ENCODE data around the gene ANXA6. TPM values are rescaled to one million over a fixed set of nuclear protein-coding genes. Genes with fewer than 3 reads are reported as not detected.

Gene ANXA6
- total and polyA plus RNA-seq, 10 of the 15 experiments (the other 5 are each of a cell fraction or from before 2014, with no cell fraction given), result 44.0 to 571 (median 465) TPM

DNA sequence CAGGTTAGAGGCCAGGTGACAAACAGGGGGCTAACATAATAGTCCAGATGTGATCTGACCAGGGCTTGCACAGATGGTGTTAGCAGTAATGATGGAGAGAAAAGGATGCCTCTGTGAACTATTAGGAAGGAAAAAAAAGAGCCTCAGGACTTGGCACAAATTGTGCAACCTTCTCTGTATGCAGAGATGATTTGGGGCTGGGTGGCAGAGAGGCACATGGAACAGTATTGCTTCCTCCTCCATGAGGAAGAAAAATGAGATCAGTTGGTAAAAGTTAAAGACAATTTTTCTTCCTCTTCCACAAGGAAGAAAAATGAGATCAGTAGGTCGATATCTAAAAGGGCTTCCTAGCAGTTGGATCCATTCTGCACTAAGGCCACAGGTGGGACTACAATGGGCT, 13.9 kb upstream of the ANXA6 start:
- ATAC-seq (no peak), DNase-seq (ENCODE audit: low read depth, low spot score) (no peak), FAIRE-seq (no peak)
- SMC1A ChIA-PET (ENCODE audit: uncharacterized antibody, unreplicated experiment), result interaction anchor here (0.6 to 35.3 kb wide), 5 partner anchors 20 to 352 kb away, joined by 3 to 1132 read pairs (median 4); no protein-coding TSS in a partner anchor
- intact Hi-C loops (cut with micrococcal nuclease; ENCODE audit: unreplicated experiment) (no loop called here), in situ Hi-C loops (cut with MboI) (no loop called here)
- no peaks in the 10 kb centered on the region for H3K36me3 ChIP-seq (ENCODE audit: control insufficient read depth in 2 of 2, insufficient read depth in 2 of 2, low read length in 1 of 2)
- H3K79me2 ChIP-seq (ENCODE audit: control insufficient read depth, insufficient read depth, low read length), result no peaks in the 10 kb centered on the region
- no peak overlapping the region for H3K9ac ChIP-seq (ENCODE audit: control insufficient read depth, insufficient read depth, low read length)
- H3K4me3 ChIP-seq, result no peak overlapping the region
- CTCF ChIA-PET, result interaction anchor here (1.1 to 40.1 kb wide), 5 partner anchors 38 to 120 kb away, joined by 4 to 1107 read pairs (median 181); no protein-coding TSS in a partner anchor
- H4K20me1 ChIP-seq (ENCODE audit: control insufficient read depth, insufficient read depth), result no peaks in the 10 kb centered on the region
- no TSS peak for BruUV-seq (replicated peaks)
- H3K27me3 ChIP-seq (replicated peaks in 1 of 2; ENCODE audit: control insufficient read depth in 2 of 2, insufficient read depth in 2 of 2, low read length in 1 of 2), result no peaks in the 10 kb centered on the region
- H2AFZ ChIP-seq (ENCODE audit: control insufficient read depth, low read depth, low read length), result no peak overlapping the region
- H3K4me1 ChIP-seq (ENCODE audit: control insufficient read depth, insufficient read depth, low read length), result no peaks in the 10 kb centered on the region
- H3K27ac ChIP-seq (ENCODE audit: control insufficient read depth, insufficient read depth), result no peak overlapping the region
- WGBS (ENCODE audit: insufficient coverage, insufficient replicate concordance, low lambda C conversion rate, missing lambda C conversion rate), result 88% methylated on average over 1 of the region's 1 CpG
- H3K9me3 ChIP-seq (replicated peaks; ENCODE audit: control insufficient read depth, insufficient read depth, low read length), result no peaks in the 10 kb centered on the region
- no peak overlapping the region for H3K4me2 ChIP-seq (ENCODE audit: control insufficient read depth, insufficient read depth)
- POLR2A ChIA-PET, result interaction anchor here (1.1 kb wide), 2 partner anchors 109 to 113 kb away, joined by 3 to 5 read pairs; no protein-coding TSS in a partner anchor
- RAD21 ChIA-PET (ENCODE audit: unreplicated experiment), result interaction anchor here (1.3 kb wide), 1 partner anchor 81 kb away, joined by 3 read pairs; the partner anchor contains the start of gene GM2A
- TF ChIP-seq RAD21 (IDR thresholded peaks at IDR 0.05; ENCODE audit: insufficient read depth, low read depth, low read length) (no peak), CREM (IDR thresholded peaks at IDR 0.05; ENCODE audit: low read depth) (no peak), TBL1XR1 (IDR thresholded peaks at IDR 0.05; ENCODE audit: low read depth, low read length) (no peak), GATAD2B (conservative IDR thresholded peaks at IDR 0.05; ENCODE audit: low read depth) (no peak), ZNF24 (IDR thresholded peaks at IDR 0.05) (no peak), NR2C1 (IDR thresholded peaks at IDR 0.05) (no peak), ETV6 (conservative IDR thresholded peaks at IDR 0.05 in 1 of 2, IDR thresholded peaks at IDR 0.05 in 1 of 2; ENCODE audit: borderline replicate concordance in 1 of 2, low read depth in 1 of 2) (no peak)
- TF ChIP-seq, protein P1, sequence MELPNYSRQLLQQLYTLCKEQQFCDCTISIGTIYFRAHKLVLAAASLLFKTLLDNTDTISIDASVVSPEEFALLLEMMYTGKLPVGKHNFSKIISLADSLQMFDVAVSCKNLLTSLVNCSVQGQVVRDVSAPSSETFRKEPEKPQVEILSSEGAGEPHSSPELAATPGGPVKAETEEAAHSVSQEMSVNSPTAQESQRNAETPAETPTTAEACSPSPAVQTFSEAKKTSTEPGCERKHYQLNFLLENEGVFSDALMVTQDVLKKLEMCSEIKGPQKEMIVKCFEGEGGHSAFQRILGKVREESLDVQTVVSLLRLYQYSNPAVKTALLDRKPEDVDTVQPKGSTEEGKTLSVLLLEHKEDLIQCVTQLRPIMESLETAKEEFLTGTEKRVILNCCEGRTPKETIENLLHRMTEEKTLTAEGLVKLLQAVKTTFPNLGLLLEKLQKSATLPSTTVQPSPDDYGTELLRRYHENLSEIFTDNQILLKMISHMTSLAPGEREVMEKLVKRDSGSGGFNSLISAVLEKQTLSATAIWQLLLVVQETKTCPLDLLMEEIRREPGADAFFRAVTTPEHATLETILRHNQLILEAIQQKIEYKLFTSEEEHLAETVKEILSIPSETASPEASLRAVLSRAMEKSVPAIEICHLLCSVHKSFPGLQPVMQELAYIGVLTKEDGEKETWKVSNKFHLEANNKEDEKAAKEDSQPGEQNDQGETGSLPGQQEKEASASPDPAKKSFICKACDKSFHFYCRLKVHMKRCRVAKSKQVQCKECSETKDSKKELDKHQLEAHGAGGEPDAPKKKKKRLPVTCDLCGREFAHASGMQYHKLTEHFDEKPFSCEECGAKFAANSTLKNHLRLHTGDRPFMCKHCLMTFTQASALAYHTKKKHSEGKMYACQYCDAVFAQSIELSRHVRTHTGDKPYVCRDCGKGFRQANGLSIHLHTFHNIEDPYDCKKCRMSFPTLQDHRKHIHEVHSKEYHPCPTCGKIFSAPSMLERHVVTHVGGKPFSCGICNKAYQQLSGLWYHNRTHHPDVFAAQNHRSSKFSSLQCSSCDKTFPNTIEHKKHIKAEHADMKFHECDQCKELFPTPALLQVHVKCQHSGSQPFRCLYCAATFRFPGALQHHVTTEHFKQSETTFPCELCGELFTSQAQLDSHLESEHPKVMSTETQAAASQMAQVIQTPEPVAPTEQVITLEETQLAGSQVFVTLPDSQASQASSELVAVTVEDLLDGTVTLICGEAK (IDR thresholded peaks at IDR 0.05; ENCODE audit: borderline replicate concordance), result no peak
- TF ChIP-seq, protein P2, sequence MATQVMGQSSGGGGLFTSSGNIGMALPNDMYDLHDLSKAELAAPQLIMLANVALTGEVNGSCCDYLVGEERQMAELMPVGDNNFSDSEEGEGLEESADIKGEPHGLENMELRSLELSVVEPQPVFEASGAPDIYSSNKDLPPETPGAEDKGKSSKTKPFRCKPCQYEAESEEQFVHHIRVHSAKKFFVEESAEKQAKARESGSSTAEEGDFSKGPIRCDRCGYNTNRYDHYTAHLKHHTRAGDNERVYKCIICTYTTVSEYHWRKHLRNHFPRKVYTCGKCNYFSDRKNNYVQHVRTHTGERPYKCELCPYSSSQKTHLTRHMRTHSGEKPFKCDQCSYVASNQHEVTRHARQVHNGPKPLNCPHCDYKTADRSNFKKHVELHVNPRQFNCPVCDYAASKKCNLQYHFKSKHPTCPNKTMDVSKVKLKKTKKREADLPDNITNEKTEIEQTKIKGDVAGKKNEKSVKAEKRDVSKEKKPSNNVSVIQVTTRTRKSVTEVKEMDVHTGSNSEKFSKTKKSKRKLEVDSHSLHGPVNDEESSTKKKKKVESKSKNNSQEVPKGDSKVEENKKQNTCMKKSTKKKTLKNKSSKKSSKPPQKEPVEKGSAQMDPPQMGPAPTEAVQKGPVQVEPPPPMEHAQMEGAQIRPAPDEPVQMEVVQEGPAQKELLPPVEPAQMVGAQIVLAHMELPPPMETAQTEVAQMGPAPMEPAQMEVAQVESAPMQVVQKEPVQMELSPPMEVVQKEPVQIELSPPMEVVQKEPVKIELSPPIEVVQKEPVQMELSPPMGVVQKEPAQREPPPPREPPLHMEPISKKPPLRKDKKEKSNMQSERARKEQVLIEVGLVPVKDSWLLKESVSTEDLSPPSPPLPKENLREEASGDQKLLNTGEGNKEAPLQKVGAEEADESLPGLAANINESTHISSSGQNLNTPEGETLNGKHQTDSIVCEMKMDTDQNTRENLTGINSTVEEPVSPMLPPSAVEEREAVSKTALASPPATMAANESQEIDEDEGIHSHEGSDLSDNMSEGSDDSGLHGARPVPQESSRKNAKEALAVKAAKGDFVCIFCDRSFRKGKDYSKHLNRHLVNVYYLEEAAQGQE (IDR thresholded peaks at IDR 0.05; ENCODE audit: low read depth, low read length), result no peak
- TF ChIP-seq, protein P3, sequence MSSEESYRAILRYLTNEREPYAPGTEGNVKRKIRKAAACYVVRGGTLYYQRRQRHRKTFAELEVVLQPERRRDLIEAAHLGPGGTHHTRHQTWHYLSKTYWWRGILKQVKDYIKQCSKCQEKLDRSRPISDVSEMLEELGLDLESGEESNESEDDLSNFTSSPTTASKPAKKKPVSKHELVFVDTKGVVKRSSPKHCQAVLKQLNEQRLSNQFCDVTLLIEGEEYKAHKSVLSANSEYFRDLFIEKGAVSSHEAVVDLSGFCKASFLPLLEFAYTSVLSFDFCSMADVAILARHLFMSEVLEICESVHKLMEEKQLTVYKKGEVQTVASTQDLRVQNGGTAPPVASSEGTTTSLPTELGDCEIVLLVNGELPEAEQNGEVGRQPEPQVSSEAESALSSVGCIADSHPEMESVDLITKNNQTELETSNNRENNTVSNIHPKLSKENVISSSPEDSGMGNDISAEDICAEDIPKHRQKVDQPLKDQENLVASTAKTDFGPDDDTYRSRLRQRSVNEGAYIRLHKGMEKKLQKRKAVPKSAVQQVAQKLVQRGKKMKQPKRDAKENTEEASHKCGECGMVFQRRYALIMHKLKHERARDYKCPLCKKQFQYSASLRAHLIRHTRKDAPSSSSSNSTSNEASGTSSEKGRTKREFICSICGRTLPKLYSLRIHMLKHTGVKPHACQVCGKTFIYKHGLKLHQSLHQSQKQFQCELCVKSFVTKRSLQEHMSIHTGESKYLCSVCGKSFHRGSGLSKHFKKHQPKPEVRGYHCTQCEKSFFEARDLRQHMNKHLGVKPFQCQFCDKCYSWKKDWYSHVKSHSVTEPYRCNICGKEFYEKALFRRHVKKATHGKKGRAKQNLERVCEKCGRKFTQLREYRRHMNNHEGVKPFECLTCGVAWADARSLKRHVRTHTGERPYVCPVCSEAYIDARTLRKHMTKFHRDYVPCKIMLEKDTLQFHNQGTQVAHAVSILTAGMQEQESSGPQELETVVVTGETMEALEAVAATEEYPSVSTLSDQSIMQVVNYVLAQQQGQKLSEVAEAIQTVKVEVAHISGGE (CRISPR knock-in tag; IDR thresholded peaks at IDR 0.05), result no peak
- TF ChIP-seq, protein P4, sequence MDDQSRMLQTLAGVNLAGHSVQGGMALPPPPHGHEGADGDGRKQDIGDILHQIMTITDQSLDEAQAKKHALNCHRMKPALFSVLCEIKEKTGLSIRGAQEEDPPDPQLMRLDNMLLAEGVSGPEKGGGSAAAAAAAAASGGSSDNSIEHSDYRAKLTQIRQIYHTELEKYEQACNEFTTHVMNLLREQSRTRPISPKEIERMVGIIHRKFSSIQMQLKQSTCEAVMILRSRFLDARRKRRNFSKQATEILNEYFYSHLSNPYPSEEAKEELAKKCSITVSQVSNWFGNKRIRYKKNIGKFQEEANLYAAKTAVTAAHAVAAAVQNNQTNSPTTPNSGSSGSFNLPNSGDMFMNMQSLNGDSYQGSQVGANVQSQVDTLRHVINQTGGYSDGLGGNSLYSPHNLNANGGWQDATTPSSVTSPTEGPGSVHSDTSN (IDR thresholded peaks at IDR 0.05; ENCODE audit: insufficient replicate concordance, low read depth, low read length), result no peak
